ENCODE results near the gene NAALADL2.

NAALADL2 gene

GRCh38 chr3:175620532-175620931 is 761.4 kb downstream of the NAALADL2 start:
- DNase-seq: no peak

- no peak for DNase-seq
Observed at GRCh38 chr3:175640958-175641357, 781.8 kb downstream of the NAALADL2 start.

GRCh38 chr3:175646865-175647264 is 787.7 kb downstream of the NAALADL2 start:
- DNase-seq: no peak

- no peak for DNase-seq
Observed at GRCh38 chr3:175648899-175649298, 789.8 kb downstream of the NAALADL2 start.

- DNase-seq: no peak
Observed at GRCh38 chr3:175651716-175652115, 792.6 kb downstream of the NAALADL2 start.

- no peak for DNase-seq
Observed at GRCh38 chr3:175655351-175655750, 796.2 kb downstream of the NAALADL2 start.

GRCh38 chr3:175656461-175656860 is 797.3 kb downstream of the NAALADL2 start:
- DNase-seq: no peak

GRCh38 chr3:175659670-175660350 is 800.7 kb downstream of the NAALADL2 start:
- no peak for DNase-seq

GRCh38 chr3:175662815-175663214 is 803.7 kb downstream of the NAALADL2 start:
- no peak for DNase-seq

- no peak for DNase-seq
Observed at GRCh38 chr3:175664911-175665310, 805.8 kb downstream of the NAALADL2 start.

GRCh38 chr3:175668300-175668699 is 809.2 kb downstream of the NAALADL2 start:
- no peak for DNase-seq

- DNase-seq: no peak
Observed at GRCh38 chr3:175670557-175670956, 811.4 kb downstream of the NAALADL2 start.

- no peak for DNase-seq
Observed at GRCh38 chr3:175672119-175672689, 813.1 kb downstream of the NAALADL2 start.

- DNase-seq: no peak
Observed at GRCh38 chr3:175679568-175679967, 820.4 kb downstream of the NAALADL2 start.

GRCh38 chr3:175692256-175692655 is 833.1 kb downstream of the NAALADL2 start:
- DNase-seq: no peak

- DNase-seq: no peak
Observed at GRCh38 chr3:175695251-175695650, 836.1 kb downstream of the NAALADL2 start.

- DNase-seq: no peak
Observed at GRCh38 chr3:175702956-175703355, 843.8 kb downstream of the NAALADL2 start.

- no peak for DNase-seq
Observed at GRCh38 chr3:175704366-175705055, 845.4 kb downstream of the NAALADL2 start.

- DNase-seq: no peak
Observed at GRCh38 chr3:175713268-175713667, 854.1 kb downstream of the NAALADL2 start.

- DNase-seq: no peak
Observed at GRCh38 chr3:175716446-175716845, 857.3 kb downstream of the NAALADL2 start.

- no peak for DNase-seq
Observed at GRCh38 chr3:175726228-175726627, 867.1 kb downstream of the NAALADL2 start.

- DNase-seq: no peak
Observed at GRCh38 chr3:175728566-175728965, 869.4 kb downstream of the NAALADL2 start.

- DNase-seq: no peak
Observed at GRCh38 chr3:175729466-175729865, 870.3 kb downstream of the NAALADL2 start.

- no peak for DNase-seq
Observed at GRCh38 chr3:175731543-175731942, 872.4 kb downstream of the NAALADL2 start.
